SK-N-MC (cell line): ENCODE results near the gene ANO2.

Source experiments
- EZH2 ChIP-seq: fragments of 200-600 bp; sonication (generic); IDR thresholded peaks from one replicate; pipeline ENCODE4 v1.6.1; 2017; ENCODE audit warnings: antibody characterized with exemption
- FOXP2 ChIP-seq: optimal IDR thresholded peaks from 2 replicates; pipeline ENCODE3; 2011; ENCODE audit warnings: mild to moderate bottlenecking, moderate library complexity; ENCODE audit not compliant: insufficient read depth; ENCODE audit errors: extremely low read length, control extremely low read depth
- POLR2AphosphoS5 ChIP-seq: IDR thresholded peaks from 2 replicates; pipeline ENCODE4 v1.6.1; 2012; ENCODE audit warnings: mild to moderate bottlenecking, low read depth, low read length, borderline replicate concordance

DNA sequence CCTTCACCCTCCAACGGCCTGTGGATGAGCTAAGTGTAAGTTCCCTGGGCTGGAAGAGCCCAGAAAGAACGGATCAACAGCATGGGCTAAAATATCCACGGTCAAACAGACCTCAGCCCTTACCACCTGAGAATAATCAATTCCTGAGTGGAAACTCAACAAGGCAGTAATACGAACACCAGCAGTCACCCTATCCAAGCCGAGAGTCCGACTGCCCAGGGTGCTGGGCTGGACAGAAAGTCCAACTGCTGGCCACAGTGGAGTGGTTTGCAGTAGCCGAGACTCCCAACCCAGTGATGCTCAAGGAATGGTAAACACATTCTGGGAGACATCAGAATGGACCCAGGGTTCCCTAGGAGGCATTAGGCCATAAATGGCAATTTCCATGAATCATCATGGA, 36.8 kb downstream of the ANO2 start:
- no peak for TF ChIP-seq POLR2AphosphoS5
- no peak for TF ChIP-seq EZH2
- TF ChIP-seq FOXP2, result no peak
